HepG2 (cell line): Measurements from ENCODE around the gene DAB2IP. TPM values are rescaled to one million over a fixed set of nuclear protein-coding genes. Genes with fewer than 3 reads are reported as not detected.
A peak's percentile ranks its signal among the peaks of the same experiment; 100 is the strongest.

Source experiments
- ATAC-seq: fragments of 200-7000 bp; cut with Tn5 transposase; 3 replicates; pipeline ENCODE4 v1.9.1; 2020; ENCODE audit warnings: mild to moderate bottlenecking, moderate library complexity
- BruUV-seq: library from RNA; stranded (reverse); fragments of 400-500 nt; replicated peaks from 2 replicates; lab custom pipeline; 2021; lab: Mats Ljungman, UMichigan
- CTCF ChIA-PET: fragments of 300-600 bp; formaldehyde crosslinking; extraction: SDS; loops from one replicate; lab custom pipeline; 2021; ENCODE audit warnings: low total read pairs, inconsistent platforms, low intra/inter-chr PET ratio; lab: Yijun Ruan, JAX
- POLR2A ChIA-PET: fragments of 350-600 bp; sonication (Branson Sonifier 250); formaldehyde crosslinking; loops from one replicate; lab custom pipeline; 2020; ENCODE audit warnings: antibody characterized with exemption, inconsistent platforms; lab: Yijun Ruan, JAX
- DNase-seq: peaks from one replicate; pipeline ENCODE4 v3.0.0-alpha.2; 2015; ENCODE audit warnings: low spot score
- FAIRE-seq: peaks from 3 replicates; lab custom pipeline; 2011; peaks lifted over from hg19 to GRCh38; lab: Jason Lieb, UNC
- H2AFZ ChIP-seq: one replicate; pipeline ENCODE4 v1.6.1; 2011; ENCODE audit warnings: low read length, inconsistent platforms
- H3K27ac ChIP-seq: fragments of 300-600 bp; 3 replicates; pipeline ENCODE4 v1.8.0; 2011; ENCODE audit warnings: mixed run types, mild to moderate bottlenecking, mixed read lengths, low read length, inconsistent platforms; ENCODE audit not compliant: insufficient read depth; ENCODE audit errors: extremely low read length
- H3K27me3 ChIP-seq, 2 experiments: fragments of 200-600 bp in 1 of 2; 2 replicates in 1 of 2; 3 replicates in 1 of 2; pipeline versions ENCODE4 v1.6.0 to v1.8.0; 2011; ENCODE audit warnings: low read length in 2 of 2, mild to moderate bottlenecking in 2 of 2, moderate library complexity in 2 of 2, inconsistent platforms in 1 of 2; ENCODE audit not compliant: insufficient read depth in 2 of 2, control insufficient read depth in 1 of 2
- H3K36me3 ChIP-seq, 2 experiments: fragments of 200-600 bp in 1 of 2; replicated peaks in 1 of 2; 2 replicates in 1 of 2; 3 replicates in 1 of 2; pipeline versions ENCODE4 v1.5.1 to v1.8.0; 2011; ENCODE audit warnings: low read length in 2 of 2, inconsistent platforms in 1 of 2; ENCODE audit not compliant: insufficient read depth in 2 of 2, control insufficient read depth in 1 of 2
- H3K4me1 ChIP-seq: 2 replicates; pipeline ENCODE4 v1.5.1; 2012; ENCODE audit warnings: low read length, inconsistent platforms; ENCODE audit not compliant: insufficient read depth
- H3K4me2 ChIP-seq: 2 replicates; pipeline ENCODE4 v1.6.0; 2011; ENCODE audit warnings: low read depth, low read length, inconsistent platforms
- H3K4me3 ChIP-seq, 3 experiments: fragments of 200-600 bp in 1 of 3; sonication (generic), shearing (Covaris generic) in 1 of 3; replicated peaks in 1 of 3; 2 replicates each; pipeline ENCODE4 v1.5.1; 2011 to 2016; ENCODE audit warnings: low read length in 3 of 3, inconsistent platforms in 2 of 3, low read depth in 2 of 3, mild to moderate bottlenecking in 2 of 3, control low read depth in 1 of 3, mixed read lengths in 1 of 3; ENCODE audit not compliant: insufficient read depth in 1 of 3
- H3K79me2 ChIP-seq: one replicate; pipeline ENCODE4 v1.6.1; 2011; ENCODE audit warnings: low read length, inconsistent platforms; ENCODE audit not compliant: insufficient read depth
- H3K9ac ChIP-seq: 2 replicates; pipeline ENCODE4 v1.6.0; 2011; ENCODE audit warnings: mild to moderate bottlenecking, low read depth, low read length, inconsistent platforms; ENCODE audit not compliant: insufficient read depth
- H3K9me3 ChIP-seq: 2 replicates; pipeline ENCODE4 v1.5.1; 2012; ENCODE audit warnings: mild to moderate bottlenecking, low read length
- H4K20me1 ChIP-seq: 2 replicates; pipeline ENCODE4 v1.6.0; 2011; ENCODE audit warnings: inconsistent platforms, mild to moderate bottlenecking, low read length, moderate library complexity; ENCODE audit not compliant: insufficient read depth
- EP300 ChIP-seq, 3 experiments: sonication (generic) in 1 of 3; formaldehyde crosslinking in 1 of 3; IDR thresholded peaks; 2 replicates each; pipeline versions ENCODE4 v1.5.1 to v1.6.1; 2011 to 2020; ENCODE audit warnings: low read depth in 2 of 3, low read length in 2 of 3, borderline replicate concordance in 1 of 3, improper control_type of control experiment in 1 of 3, mild to moderate bottlenecking in 1 of 3, missing genetic modification reagents in 1 of 3, moderate library complexity in 1 of 3
- ETV5 ChIP-seq: IDR thresholded peaks from 2 replicates; pipeline ENCODE4 v1.6.1; 2018; ENCODE audit warnings: missing biosample characterization, missing genetic modification reagents, inconsistent platforms, borderline replicate concordance
- IRF1 ChIP-seq: sonication (generic); formaldehyde crosslinking; IDR thresholded peaks from 2 replicates; pipeline ENCODE4 v1.4.0; 2020; ENCODE audit warnings: low read depth, mild to moderate bottlenecking, missing genetic modification reagents
- RFX3 ChIP-seq: IDR thresholded peaks from 2 replicates; pipeline ENCODE4 v1.6.1; 2016; ENCODE audit warnings: missing biosample characterization, missing genetic modification reagents
- ZNF350 ChIP-seq: sonication (generic); formaldehyde crosslinking; IDR thresholded peaks from 2 replicates; pipeline ENCODE4 v1.4.0; 2020; ENCODE audit warnings: mild to moderate bottlenecking, low read depth, missing genetic modification reagents, borderline replicate concordance
- ZNF460 ChIP-seq: sonication (generic); formaldehyde crosslinking; IDR thresholded peaks from 2 replicates; pipeline ENCODE4 v1.5.1; 2020; ENCODE audit warnings: missing genetic modification reagents, mild to moderate bottlenecking, borderline replicate concordance
- ZSCAN20 ChIP-seq: sonication (generic); formaldehyde crosslinking; IDR thresholded peaks from 2 replicates; pipeline ENCODE4 v1.4.0; 2020; ENCODE audit warnings: missing genetic modification reagents, mild to moderate bottlenecking, borderline replicate concordance
- ZSCAN21 ChIP-seq: sonication (generic); formaldehyde crosslinking; IDR thresholded peaks from 2 replicates; pipeline ENCODE4 v1.8.0; 2022; ENCODE audit warnings: mild to moderate bottlenecking, missing genetic modification reagents, moderate library complexity, borderline replicate concordance
- WGBS: methylation state at CpG from one replicate; pipeline ENCODE4 v1.1.6; 2017; ENCODE audit warnings: low lambda C conversion rate; 5-methylcytosine and 5-hydroxymethylcytosine counted together
- in situ Hi-C: cut with HindIII; loops from 2 replicates; pipeline ENCODE4 v1.10.0; 2017; ENCODE audit warnings: low pct_unique_long_range_greater_than_20kb; ENCODE audit not compliant: extremely low pct_ligation_motif_present
- intact Hi-C: fragments of 100-400 bp; cut with micrococcal nuclease; formaldehyde crosslinking; loops from one replicate; pipeline ENCODE4 v1.10.0; 2022; ENCODE audit not compliant: unreplicated experiment
- polyA plus RNA-seq, 8 experiments: library from polyadenylated mRNA; depleted of rRNA in 3 of 8; stranded (reverse) in 7 of 8; unstranded in 1 of 8; fragments of >200 nt; fragmentation: Illumina TruSeq in 4 of 8; extraction: Trizol in 4 of 8; gene quantifications; 2 replicates each; pipeline versions ENCODE4 v1.2.1 to v1.2.3, GENCODE V29; 2011 to 2016; ENCODE audit warnings: low read depth in 4 of 8, missing spikeins in 1 of 8, mixed read lengths in 1 of 8; ENCODE audit not compliant: insufficient read depth in 1 of 8
- total RNA-seq, 5 experiments: library from RNA; depleted of rRNA; stranded (reverse); fragments of >200 nt; fragmentation: Illumina TruSeq; extraction: Trizol; gene quantifications; 2 replicates each; pipeline ENCODE4 v1.2.3, GENCODE V29; 2016; ENCODE audit warnings: low read depth in 1 of 5
- TF ChIP-seq, protein P1 (sequence below): sonication (generic); formaldehyde crosslinking; IDR thresholded peaks from 2 replicates; pipeline ENCODE4 v1.4.0; 2020; ENCODE audit warnings: missing genetic modification reagents
- TF ChIP-seq, protein P2 (sequence below): sonication (generic); formaldehyde crosslinking; IDR thresholded peaks from 2 replicates; pipeline ENCODE4 v1.5.0; 2020; ENCODE audit warnings: missing genetic modification reagents, mild to moderate bottlenecking, borderline replicate concordance
- TF ChIP-seq, protein P3 (sequence below): sonication (generic); formaldehyde crosslinking; IDR thresholded peaks from 2 replicates; pipeline ENCODE4 v1.4.0; 2020; ENCODE audit warnings: missing genetic modification reagents

DAB2IP gene
- total and polyA plus RNA-seq, 2 of the 13 experiments (the other 11 are each of a cell fraction or from before 2014, with no cell fraction given): 25.3 to 37.9 TPM

DNA sequence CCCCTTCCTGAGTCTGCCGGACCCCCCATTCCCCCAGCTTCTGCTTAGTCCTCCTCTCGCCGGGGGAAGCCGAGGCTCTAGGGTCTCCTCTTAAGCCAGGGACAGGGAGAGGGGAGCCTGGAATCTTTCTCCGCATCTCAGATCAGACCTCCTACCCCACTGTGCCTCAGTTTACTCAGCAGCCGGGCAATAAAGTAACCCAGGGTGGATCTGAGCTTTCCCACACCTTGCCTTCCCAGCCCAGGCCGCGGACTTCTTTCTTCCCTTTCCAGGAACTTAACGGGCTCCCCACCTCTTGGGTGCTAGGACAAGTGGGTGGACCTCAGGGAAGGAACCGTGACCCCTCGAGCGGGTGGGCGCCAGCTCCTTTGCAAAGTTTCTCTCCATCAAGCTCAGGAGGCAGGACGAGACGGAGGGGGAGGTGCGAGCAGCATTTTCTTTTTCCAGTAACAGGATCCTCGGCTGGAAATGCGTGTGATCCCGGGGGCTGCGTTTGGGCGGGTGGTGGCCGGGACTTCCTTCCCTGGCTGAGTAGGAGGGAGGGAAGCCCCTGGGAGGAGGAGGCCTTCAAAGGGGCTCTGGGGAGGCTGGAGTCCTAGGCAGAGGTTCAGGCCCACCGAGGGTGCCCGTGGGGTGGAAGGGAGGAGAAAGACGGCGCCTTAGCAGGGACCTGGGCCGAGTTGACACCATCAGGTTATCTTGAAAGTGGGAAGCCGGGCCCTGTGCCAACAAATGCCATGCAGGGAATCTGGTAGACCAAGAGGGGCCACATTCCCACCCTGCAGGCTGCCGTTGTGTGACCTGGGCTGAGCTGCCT, 795 bp downstream of the DAB2IP start (continued):
- TF ChIP-seq, protein P1, sequence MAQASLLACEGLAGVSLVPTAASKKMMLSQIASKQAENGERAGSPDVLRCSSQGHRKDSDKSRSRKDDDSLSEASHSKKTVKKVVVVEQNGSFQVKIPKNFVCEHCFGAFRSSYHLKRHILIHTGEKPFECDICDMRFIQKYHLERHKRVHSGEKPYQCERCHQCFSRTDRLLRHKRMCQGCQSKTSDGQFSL (CRISPR knock-in tag): no peak
- TF ChIP-seq ZNF350 (CRISPR knock-in tag): 0 out of 2 replicates have a peak, but pooled peaks have one; percentile 35
- TF ChIP-seq ZSCAN20 (CRISPR knock-in tag): no peak
- TF ChIP-seq, protein P2, sequence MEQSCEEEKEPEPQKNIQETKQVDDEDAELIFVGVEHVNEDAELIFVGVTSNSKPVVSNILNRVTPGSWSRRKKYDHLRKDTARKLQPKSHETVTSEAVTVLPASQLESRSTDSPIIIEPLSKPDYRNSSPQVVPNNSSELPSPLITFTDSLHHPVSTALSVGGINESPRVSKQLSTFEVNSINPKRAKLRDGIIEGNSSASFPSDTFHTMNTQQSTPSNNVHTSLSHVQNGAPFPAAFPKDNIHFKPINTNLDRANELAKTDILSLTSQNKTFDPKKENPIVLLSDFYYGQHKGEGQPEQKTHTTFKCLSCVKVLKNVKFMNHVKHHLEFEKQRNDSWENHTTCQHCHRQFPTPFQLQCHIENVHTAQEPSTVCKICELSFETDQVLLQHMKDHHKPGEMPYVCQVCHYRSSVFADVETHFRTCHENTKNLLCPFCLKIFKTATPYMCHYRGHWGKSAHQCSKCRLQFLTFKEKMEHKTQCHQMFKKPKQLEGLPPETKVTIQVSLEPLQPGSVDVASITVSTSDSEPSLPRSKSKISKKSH (CRISPR knock-in tag): 0 out of 2 replicates have a peak, but pooled peaks have one; percentile 40
- no peak for TF ChIP-seq RFX3

DNA sequence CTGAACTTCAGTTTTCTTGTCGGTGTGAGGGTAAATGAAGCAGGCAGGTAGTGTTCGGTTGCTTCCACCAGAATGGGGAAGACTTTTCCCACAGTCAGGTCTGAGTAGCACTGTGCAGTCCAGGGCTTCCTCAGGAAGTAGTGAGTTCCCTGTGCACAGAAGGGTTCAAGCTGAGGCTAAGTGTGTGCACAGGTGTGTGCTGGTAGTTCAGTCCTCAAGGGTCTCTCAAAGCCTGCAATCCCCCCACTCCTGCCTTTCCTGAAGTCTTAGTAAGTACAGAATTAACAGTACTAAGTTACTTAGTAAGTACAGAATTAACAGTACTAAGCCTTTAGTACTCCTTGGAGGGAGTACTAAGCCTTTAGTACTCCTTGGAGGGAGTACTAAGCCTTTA, 1.4 kb downstream of the DAB2IP start:
- H2AFZ ChIP-seq: no peak overlapping the region
- H3K9ac ChIP-seq: no peak overlapping the region
- ChIA-PET CTCF (no interaction called here), POLR2A (interaction anchor here (1.5 kb wide), 1 partner anchor 13 kb away, joined by 5 read pairs; no protein-coding TSS in a partner anchor)
- H3K27me3 ChIP-seq: peaks cover 0 to 11% of the 10 kb centered on the region in 2 experiments; a peak in 2 of 5 replicates
- no peaks in the 10 kb centered on the region for H3K79me2 ChIP-seq
- intact Hi-C loops: no loop called here
- no peaks in the 10 kb centered on the region for H3K9me3 ChIP-seq
- H3K4me1 ChIP-seq: peaks cover 59% of the 10 kb centered on the region
- H4K20me1 ChIP-seq: no peaks in the 10 kb centered on the region; the same call in 1 of the 2 replicates
- WGBS: no CpG with 5 or more reads among the region's 2 CpGs
- no TSS peak for BruUV-seq
- H3K36me3 ChIP-seq: no peaks in the 10 kb centered on the region
- H3K4me3 ChIP-seq: peak overlapping the region in 2 of 3 experiments; percentile 65 to 77; a peak in 3 of 6 replicates
- no peak; the same call in 2 of the 3 replicates for ATAC-seq
- no peak for TF ChIP-seq ETV5 (CRISPR knock-in tag)
- TF ChIP-seq, protein P3, sequence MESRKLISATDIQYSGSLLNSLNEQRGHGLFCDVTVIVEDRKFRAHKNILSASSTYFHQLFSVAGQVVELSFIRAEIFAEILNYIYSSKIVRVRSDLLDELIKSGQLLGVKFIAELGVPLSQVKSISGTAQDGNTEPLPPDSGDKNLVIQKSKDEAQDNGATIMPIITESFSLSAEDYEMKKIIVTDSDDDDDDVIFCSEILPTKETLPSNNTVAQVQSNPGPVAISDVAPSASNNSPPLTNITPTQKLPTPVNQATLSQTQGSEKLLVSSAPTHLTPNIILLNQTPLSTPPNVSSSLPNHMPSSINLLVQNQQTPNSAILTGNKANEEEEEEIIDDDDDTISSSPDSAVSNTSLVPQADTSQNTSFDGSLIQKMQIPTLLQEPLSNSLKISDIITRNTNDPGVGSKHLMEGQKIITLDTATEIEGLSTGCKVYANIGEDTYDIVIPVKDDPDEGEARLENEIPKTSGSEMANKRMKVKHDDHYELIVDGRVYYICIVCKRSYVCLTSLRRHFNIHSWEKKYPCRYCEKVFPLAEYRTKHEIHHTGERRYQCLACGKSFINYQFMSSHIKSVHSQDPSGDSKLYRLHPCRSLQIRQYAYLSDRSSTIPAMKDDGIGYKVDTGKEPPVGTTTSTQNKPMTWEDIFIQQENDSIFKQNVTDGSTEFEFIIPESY (CRISPR knock-in tag): no peak
- TF ChIP-seq ZSCAN21: peak; percentile 66; the same call in 1 of the 2 replicates
- no peak for TF ChIP-seq EP300 (IDR thresholded peaks at IDR 0.05; ENCODE audit: low read depth in 2 of 2, low read length in 2 of 2)
- no peak for TF ChIP-seq EP300 (CRISPR knock-in tag; IDR thresholded peaks at IDR 0.05; ENCODE audit: borderline replicate concordance)
- TF ChIP-seq IRF1: no peak
- no peak for TF ChIP-seq ZNF460
- no peak for FAIRE-seq
- peak overlapping the region; percentile 96 for H3K4me2 ChIP-seq
- H3K27ac ChIP-seq: no peak overlapping the region
- in situ Hi-C loops: no loop called here
- DNase-seq: no peak
